Measurements from ENCODE around the gene POR. TPM values are rescaled to one million over a fixed set of nuclear protein-coding genes. Genes with fewer than 3 reads are reported as not detected.

The POR gene
- total RNA-seq, 1 experiment from 2014 or later = 168 TPM

DNA sequence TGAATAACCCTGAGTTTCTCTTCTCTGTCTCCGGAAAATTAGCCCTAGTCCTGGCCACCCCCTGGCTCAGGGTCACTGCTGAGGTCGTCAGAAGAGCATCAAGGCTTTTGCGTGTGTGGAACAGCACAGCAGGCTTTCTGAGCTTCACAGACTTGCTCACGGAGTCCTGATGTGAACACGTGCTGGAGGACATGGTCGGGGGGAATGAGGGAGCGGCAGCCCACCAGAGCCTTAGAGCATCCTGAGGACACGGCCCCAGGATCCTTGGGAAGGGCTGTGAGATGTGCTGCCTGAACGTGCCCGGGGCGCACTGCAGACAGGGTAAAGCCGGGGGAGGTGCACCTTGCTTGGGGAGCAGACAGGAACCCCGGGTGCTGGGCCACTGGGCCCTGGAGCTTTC is 50.7 kb downstream of the POR start:
- ChIA-PET POLR2A (interaction anchor here (0.6 kb wide), 1 partner anchor 48 kb away, joined by 4 read pairs; no protein-coding TSS in a partner anchor), CTCF (no interaction called here)
- TF ChIP-seq POLR2AphosphoS5 (IDR thresholded peaks at IDR 0.05; ENCODE audit: low read depth, low read length) (no peak), CTCF (IDR thresholded peaks at IDR 0.05) (no peak), SIN3A (IDR thresholded peaks at IDR 0.05; ENCODE audit: borderline replicate concordance, insufficient read depth, low read depth, low read length) (no peak), TCF7L2 (IDR thresholded peaks at IDR 0.05; ENCODE audit: low read depth, low read length) (no peak)
- TF ChIP-seq, protein P1, sequence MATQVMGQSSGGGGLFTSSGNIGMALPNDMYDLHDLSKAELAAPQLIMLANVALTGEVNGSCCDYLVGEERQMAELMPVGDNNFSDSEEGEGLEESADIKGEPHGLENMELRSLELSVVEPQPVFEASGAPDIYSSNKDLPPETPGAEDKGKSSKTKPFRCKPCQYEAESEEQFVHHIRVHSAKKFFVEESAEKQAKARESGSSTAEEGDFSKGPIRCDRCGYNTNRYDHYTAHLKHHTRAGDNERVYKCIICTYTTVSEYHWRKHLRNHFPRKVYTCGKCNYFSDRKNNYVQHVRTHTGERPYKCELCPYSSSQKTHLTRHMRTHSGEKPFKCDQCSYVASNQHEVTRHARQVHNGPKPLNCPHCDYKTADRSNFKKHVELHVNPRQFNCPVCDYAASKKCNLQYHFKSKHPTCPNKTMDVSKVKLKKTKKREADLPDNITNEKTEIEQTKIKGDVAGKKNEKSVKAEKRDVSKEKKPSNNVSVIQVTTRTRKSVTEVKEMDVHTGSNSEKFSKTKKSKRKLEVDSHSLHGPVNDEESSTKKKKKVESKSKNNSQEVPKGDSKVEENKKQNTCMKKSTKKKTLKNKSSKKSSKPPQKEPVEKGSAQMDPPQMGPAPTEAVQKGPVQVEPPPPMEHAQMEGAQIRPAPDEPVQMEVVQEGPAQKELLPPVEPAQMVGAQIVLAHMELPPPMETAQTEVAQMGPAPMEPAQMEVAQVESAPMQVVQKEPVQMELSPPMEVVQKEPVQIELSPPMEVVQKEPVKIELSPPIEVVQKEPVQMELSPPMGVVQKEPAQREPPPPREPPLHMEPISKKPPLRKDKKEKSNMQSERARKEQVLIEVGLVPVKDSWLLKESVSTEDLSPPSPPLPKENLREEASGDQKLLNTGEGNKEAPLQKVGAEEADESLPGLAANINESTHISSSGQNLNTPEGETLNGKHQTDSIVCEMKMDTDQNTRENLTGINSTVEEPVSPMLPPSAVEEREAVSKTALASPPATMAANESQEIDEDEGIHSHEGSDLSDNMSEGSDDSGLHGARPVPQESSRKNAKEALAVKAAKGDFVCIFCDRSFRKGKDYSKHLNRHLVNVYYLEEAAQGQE (IDR thresholded peaks at IDR 0.05; ENCODE audit: insufficient read depth in 1 of 2, low read depth in 2 of 2, low read length in 1 of 2) = no peak
- BruUV-seq (replicated peaks) = no TSS peak
- DNase-seq (ENCODE audit: low read depth, low spot score) = no peak
- Histone ChIP-seq H3K4me3 (ENCODE audit: low read depth in 2 of 2, low read length in 2 of 2) (no peak overlapping the region), H3K4me1 (ENCODE audit: control insufficient read depth, insufficient read depth, low read length) (no peaks in the 10 kb centered on the region), H3K36me3 (ENCODE audit: control insufficient read depth, insufficient read depth, low read length) (no peaks in the 10 kb centered on the region), H3K27me3 (ENCODE audit: control insufficient read depth, insufficient read depth, low read length) (no peaks in the 10 kb centered on the region), H3K9me3 (ENCODE audit: control insufficient read depth, insufficient read depth, low read depth, low read length) (no peaks in the 10 kb centered on the region), H3K27ac (ENCODE audit: low read length) (no peak overlapping the region)
- intact Hi-C loops (cut with micrococcal nuclease; ENCODE audit: unreplicated experiment) (no loop called here), in situ Hi-C loops (cut with HindIII; ENCODE audit: low pct_unique_long_range_greater_than_20kb, low sequenced_read_pairs) (no loop called here)
- no peak for ATAC-seq

DNA sequence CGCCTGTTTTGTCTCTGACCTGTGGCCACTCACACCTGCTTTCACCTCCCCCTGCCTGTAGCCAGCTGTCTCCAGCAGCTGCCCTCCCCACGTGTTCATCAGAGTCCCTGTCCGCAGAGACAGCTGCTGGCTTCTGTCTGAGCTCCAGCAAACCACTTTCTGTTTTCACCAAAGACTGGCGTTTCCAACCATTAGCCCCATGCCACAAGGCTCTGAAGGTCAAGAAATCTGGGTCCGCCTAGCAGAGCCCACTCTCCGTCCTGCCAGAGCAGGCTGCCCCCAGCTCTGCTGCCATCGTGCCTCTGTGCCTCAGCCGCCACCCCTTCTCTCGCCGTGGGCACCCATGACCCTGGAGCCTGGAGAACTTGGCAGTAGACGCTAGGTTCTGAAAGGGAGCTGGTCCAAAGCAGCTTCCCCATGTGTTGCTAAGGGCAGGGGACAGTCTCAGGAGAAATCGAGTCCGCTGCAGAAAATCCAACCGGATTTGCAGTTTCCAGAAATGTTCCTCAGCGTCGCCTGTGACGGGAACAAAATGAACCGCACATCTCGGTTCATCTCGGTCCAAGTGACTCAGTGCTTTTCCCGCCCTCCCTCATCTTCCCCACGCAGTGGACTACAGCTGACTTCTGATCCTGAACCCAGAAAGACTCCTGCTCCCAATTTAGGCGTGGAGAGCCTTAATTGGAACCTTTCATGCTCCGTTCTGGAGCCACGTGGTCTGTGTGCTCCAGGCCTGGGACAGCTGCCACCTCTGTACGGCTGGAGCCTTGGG is 51.4 kb downstream of the POR start:
- no peak for ATAC-seq
- POLR2A ChIA-PET = interaction anchor here (0.6 kb wide), 1 partner anchor 49 kb away, joined by 4 read pairs; no protein-coding TSS in a partner anchor
- DNase-seq (ENCODE audit: low read depth, low spot score) = no peak
- Histone ChIP-seq H3K4me1 (ENCODE audit: control insufficient read depth, insufficient read depth, low read length) (no peaks in the 10 kb centered on the region), H3K36me3 (ENCODE audit: control insufficient read depth, insufficient read depth, low read length) (no peaks in the 10 kb centered on the region), H3K27ac (ENCODE audit: low read length) (no peak overlapping the region), H3K27me3 (ENCODE audit: control insufficient read depth, insufficient read depth, low read length) (no peaks in the 10 kb centered on the region), H3K4me3 (ENCODE audit: low read depth in 2 of 2, low read length in 2 of 2) (no peak overlapping the region), H3K9me3 (ENCODE audit: control insufficient read depth, insufficient read depth, low read depth, low read length) (no peaks in the 10 kb centered on the region)
- CTCF ChIA-PET = no interaction called here
- intact Hi-C loops (cut with micrococcal nuclease; ENCODE audit: unreplicated experiment) (no loop called here), in situ Hi-C loops (cut with HindIII; ENCODE audit: low pct_unique_long_range_greater_than_20kb, low sequenced_read_pairs) (no loop called here)
- TF ChIP-seq POLR2AphosphoS5 (IDR thresholded peaks at IDR 0.05; ENCODE audit: low read depth, low read length) (no peak), SIN3A (IDR thresholded peaks at IDR 0.05; ENCODE audit: borderline replicate concordance, insufficient read depth, low read depth, low read length) (no peak), CTCF (IDR thresholded peaks at IDR 0.05) (no peak), TCF7L2 (IDR thresholded peaks at IDR 0.05; ENCODE audit: low read depth, low read length) (no peak)
- TF ChIP-seq, protein P1 (IDR thresholded peaks at IDR 0.05; ENCODE audit: insufficient read depth in 1 of 2, low read depth in 2 of 2, low read length in 1 of 2) = no peak
- no TSS peak for BruUV-seq (replicated peaks)

All from Panc1 (cell line).